Cortex of kidney (tissue), 1 donor: ENCODE results near the gene CD69.

Experiments used
- DNase-seq: peaks from one replicate; lab custom pipeline; 2025; lab: John Stamatoyannopoulos, UW

Gene CD69

DNA sequence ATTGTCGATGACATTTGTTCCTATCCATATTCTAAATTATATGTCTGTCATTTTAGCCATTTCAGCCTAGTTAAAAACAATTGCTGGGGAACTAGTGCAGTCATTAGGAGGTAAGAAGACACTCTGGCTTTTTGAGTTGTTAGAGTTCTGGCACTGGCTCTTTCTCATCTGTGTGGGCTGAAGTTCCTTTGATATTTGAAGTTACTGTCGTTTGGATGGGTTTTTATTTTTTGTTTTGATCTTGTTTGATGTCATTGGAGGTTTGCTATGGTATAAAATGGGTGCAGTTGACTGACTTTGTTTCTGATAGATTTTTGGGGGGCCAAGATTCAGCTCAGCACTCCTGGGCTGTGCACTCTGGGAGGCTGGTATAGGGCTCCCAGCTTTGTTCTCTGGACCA lies 20.7 kb upstream of the CD69 start:
- DNase-seq = no peak

DNA sequence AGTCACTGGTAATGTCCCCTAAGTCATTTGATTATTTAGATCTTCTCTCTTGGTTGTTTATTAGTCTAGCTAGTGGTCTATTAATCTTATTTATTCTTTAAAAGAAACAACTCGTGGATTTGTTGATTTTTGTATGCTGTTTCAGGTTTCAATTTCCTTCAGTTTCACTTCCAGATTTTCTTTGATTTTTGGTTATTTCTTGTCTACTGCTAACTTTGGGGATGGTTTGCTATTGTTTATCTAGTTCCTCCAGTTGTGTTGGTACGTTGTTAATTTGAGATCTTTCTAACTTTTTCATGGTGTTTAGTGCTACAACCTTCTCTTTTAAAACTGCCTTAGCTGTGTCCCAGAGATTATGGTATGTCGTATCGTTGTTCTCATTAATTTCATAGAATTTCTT lies 18.5 kb upstream of the CD69 start:
- DNase-seq = no peak

DNA sequence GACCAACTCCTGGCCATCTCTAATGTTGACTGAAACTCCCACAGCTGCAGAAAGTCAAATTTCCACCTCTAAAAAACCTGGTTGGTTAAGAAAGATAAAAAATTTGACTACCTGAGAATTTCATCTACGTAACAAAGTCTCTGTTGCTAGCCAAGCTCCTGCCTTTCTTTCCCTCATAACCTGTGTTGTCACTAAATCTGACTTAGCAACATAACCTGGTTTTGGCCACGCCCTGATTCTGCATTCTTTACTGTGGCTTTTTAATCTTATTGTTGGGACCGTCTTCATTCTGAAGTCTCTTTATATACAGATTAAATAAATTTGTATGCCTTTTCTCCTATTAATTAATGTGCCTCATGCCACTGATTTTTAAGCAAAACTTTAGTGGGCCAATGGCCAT lies 16.1 kb upstream of the CD69 start:
- no peak for DNase-seq

DNA sequence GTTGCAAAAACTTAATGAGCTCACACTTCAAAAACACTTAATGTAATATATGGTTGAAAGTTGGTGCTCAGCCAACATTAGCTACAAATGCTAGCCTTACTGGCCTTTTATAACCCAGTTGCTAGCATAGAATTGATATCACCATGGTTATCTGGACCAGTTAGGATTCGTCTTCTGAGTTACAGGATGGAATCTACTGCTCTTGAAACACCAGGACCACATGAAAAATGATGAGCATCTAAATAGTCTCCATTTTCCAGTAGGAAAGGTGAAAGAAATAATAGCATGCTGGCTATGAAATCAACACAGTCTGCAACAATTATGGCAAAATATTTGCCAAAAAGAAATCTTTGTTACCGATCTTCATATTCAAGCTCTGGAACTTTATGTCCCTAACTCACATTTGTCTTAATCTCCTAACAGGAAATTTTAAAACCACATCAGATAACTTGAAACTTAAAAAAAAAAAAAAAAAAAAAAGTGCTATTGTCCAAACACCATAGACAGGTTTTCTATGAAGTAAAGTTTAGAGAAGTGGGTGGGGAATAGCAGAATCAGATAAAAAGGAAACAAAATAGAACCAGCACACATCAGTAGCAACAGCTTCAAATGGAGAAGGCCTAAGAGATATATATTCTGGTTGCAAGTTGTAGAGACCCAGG lies 12.6 kb upstream of the CD69 start:
- DNase-seq = no peak

DNA sequence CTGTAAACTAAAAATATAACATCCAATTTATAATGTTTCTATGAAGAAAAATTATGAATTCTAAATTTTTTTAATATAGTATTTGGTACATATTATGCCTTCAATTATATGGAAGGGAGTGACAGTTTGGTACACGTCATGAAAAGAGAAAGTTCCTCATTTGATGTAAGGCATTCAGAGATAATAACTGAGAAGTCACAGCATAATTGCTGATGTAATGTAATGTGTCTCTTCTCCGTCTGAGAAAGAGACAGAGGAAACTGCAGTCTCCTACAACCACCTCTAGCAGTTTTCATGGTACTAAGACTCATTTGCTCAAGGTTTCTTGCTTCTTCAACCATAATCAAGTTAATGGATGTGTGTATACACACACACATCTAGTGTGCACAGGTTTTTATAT lies 2.3 kb upstream of the CD69 start:
- DNase-seq = no peak

DNA sequence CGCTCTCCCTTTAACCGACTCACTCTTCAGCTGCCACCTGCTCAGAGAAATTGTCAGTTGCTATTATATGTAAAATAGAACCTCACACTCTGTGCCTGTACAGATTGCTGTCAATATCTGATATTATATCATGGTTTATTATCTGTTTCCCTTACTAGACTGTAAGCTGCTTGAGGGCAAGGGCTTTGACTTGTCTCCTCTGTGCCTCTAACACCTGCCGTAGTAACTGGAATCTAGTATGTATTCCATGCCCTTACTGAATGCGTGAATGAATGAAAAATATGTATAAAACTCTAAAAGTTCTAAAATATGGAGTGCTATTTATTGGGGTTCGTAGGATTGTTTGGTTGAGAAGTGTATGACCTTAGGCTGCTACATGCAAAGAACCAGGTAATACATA lies 1.7 kb upstream of the CD69 start:
- DNase-seq = no peak

DNA sequence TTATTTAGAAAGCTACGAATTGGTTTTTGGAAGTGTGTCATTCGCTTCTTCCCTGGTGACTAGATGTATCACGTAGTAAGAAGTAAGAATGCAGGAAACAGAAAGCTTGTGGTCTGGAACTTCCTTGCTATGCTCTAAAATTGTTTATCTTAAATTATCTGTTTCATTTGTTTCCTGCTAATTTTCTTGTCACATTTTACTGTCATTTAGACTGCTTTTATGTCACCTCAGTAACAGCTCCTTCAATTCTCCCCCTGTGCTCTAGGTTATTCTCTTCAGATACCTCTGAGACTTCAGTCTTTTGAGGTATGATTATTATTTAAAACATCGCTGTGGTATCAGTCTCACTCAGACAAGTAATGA lies 699 bp upstream of the CD69 start:
- no peak for DNase-seq

DNA sequence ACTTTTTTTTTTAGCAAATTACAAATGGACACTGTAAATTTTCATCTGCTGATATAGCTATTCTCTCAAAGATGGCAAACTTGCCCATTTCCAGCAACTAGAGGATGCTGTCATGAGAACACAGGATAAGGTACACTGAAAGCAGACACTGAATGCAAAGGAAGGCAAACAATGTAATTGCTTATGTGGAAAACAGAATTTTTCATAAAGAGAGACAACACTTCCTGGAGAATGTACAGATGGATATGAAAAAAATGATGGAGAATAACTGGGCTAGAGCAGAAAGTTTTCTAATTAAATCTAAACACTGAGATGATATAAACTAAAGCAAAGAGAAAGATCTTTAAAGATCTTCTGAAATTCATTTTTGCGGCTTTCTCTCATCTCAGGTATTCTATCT lies 581 bp downstream of the CD69 start:
- no peak for DNase-seq

DNA sequence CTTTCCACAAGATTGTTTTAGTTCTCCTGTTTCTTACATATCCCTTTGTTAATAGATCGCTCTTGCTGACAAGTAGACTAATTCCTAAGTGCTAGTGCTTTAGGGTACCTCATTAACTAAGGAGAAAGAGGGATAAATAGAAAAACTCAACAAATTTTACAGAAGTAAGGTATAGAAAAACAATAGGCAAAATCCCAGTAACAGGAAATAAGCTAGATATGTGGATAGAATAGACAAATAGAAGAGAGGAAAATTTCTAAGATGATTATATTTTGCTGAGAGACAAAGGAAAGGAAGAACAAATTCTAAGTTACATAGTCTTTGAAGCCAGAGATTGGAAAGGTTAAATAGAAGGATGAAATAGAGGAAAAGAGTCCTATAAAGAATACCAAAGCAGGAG lies 1.0 kb downstream of the CD69 start:
- DNase-seq = no peak

DNA sequence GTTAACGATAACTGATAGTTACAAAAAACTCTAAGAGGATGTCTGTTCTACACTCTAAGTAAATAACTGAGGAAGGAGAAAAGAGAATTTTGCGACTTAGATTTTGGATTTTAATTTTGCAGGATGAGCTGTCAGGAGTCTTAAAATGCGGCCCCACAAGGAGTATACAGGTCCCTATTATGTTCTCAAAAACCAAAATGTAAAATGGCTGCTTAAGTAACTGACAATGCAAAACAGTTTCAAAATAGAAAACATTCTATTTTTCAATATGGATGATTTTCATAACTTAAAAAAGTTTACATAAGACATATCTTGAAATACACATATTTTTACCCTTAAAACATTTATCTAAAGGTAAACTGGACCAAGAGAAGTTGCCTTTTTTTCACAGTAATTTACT lies 2.6 kb downstream of the CD69 start:
- DNase-seq = no peak

DNA sequence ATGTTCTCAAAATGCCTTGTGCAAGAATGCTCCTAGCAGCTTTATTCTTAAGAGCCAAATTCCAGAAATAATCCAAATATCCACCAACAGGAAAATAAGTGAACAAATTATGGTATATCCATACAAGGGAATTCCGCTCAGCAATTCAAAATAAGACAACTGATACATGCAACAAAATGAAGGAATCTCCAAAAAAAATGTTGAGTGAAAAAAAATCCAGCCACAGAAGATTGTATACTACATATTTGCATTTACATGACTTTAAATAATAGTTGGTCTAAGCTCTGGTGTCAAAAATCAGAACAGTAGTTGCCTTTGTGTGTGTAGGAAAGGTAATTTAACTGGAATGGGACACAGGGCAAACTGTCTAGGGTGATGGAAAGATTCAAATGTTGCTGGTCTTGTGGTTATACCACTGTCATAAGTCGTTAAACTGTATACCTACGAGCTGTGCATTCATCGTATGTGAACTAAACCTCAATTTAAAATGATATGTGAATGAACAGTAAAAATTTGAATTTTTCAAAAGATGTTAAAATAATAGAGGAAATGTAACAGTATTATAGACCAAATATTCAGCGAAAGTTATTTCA lies 3.2 kb downstream of the CD69 start:
- no peak for DNase-seq

DNA sequence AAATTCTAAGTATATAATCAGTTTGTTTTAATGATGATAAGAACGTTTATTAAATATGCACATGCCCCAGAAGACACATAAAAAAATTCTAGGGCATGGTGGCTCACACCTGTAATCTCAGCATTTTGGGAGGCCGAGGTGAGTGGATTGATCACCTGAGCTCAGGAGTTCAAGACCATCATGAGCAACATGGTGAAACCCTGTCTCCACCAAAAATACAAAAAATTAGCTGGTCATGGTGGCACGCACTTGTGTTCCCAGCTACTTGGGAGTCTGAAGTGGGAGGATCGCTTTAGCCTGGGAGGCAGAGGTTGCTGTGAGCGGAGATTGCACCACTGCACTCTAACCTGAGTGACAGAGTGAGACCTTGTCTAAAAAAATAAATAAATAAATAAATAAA lies 4.0 kb downstream of the CD69 start:
- DNase-seq = no peak

DNA sequence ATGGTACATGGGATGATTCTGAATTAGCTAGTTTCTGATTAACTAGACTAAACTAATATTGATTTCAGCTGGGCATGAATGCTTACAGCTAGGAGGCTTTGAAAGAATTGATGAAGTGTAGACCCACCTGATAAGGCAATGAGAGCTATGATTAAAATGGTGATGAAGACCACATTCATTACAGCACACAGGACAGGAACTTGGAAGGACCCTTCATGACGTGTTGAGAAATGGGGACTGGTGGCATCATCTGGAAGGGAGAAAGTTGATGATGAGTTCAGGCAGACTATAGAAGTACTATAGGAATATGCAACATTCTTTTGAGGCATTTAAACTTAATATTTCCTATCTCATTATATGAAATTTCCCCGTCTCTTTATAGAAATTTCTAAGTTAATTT lies 4.5 kb downstream of the CD69 start:
- no peak for DNase-seq

DNA sequence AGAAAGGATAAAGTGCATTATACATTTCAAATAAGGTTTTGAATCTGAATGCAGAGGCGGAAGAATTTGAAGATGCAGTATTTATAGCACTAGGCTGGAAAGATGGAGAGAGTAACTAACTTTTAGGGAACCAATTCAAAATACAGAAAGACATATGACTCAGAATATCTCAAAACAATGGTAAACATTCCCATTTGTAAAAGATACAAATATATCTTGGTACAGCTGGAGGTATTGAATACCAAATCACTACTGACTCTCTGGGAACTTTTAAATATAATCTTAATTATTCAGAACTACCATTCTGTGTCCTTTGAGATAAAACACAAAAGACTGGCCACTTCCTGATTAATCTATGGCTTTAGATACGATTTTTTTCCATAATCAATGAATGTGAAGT lies 5.1 kb downstream of the CD69 start:
- no peak for DNase-seq

DNA sequence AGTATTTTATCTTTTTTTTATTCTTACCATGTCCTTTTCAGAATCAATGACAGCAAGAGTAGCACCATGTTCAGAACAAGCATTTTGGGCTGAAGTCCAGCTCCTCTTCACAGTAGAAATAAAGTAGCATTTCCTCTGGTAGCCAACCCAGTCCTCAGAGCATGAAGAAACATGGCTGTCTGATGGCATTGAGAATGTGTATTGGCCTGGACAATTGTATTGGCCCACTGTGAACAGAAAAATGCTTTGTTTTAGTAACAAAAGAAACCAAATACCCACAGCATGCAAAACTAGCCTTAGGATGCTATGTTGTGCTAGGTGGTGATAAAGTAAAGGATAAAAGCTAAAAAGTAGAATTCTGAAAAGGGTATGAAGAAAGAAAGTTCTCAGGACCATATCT lies 5.7 kb downstream of the CD69 start:
- DNase-seq = no peak

DNA sequence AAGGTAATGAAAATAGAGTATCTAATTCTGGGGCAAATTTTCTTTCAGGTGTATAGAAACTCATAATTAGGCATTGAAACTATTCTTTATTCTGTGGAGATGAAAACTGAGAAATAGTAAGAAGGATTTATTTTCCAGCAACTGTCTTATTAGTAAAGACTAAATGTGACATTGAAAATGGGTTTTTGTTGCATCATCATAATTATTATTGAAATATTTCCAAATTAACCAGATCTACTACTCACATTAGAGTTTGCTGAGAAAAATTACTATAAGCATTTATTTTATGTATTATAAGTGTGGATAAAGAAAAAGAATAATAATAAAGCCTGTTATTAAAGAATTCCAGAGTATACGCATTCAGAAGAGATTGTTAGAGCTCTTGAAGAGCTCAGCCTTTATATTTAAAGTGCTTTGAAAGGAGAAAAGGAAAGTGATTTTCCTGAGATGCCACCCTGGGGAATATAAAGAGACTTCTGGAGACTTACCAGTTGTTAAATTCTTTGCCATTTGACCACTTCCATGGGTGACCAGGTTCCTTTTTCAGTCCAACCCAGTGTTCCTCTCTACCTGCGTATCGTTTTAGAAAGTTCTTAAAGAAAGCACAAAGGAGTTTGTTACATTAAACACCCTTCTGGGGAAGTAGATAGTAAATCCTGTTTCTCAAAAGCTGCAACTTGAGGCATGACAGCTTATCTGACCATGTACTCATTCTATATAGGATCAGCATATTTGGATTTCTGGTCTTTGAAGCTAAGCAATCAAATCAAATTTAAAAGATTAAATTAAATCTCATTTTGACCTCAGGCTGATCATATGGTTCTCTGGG lies 6.4 kb downstream of the CD69 start:
- no peak for DNase-seq

DNA sequence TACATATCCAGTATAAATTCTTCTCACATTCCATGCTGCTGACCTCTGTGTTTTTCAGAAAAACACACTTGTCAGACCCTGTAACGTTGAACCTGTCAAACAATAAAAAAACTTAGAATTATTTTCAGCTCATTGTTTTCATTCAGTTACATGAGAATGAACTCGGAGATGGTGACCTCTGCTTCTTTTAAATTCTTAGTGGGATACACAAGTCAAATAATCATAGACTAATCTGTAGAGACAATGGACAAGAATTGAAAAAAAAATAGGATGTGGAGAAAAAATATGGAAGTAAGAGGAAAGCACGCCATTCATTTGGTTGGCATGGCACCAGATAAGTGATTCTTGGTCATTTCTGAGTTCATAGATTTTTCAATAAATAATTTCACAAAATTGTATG lies 7.2 kb downstream of the CD69 start:
- DNase-seq = no peak

DNA sequence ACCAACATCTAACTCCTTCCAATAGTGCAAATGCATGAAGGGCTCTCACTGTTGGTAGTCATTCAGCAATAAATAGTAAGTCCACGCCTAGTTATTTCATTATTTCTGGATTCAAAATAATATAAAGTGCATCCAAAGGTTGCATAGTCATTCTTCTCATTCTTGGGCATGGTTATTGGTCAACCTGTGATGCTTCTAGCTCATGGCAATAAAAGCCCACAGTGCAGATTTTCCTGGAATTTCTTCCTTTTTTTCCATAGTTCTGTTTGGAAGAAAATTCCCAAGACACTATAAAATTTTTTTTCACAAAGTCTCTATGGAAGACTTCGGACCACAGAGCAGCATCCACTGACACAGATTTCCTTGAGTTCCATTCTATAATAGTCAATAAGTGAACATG lies 7.6 kb downstream of the CD69 start:
- no peak for DNase-seq

DNA sequence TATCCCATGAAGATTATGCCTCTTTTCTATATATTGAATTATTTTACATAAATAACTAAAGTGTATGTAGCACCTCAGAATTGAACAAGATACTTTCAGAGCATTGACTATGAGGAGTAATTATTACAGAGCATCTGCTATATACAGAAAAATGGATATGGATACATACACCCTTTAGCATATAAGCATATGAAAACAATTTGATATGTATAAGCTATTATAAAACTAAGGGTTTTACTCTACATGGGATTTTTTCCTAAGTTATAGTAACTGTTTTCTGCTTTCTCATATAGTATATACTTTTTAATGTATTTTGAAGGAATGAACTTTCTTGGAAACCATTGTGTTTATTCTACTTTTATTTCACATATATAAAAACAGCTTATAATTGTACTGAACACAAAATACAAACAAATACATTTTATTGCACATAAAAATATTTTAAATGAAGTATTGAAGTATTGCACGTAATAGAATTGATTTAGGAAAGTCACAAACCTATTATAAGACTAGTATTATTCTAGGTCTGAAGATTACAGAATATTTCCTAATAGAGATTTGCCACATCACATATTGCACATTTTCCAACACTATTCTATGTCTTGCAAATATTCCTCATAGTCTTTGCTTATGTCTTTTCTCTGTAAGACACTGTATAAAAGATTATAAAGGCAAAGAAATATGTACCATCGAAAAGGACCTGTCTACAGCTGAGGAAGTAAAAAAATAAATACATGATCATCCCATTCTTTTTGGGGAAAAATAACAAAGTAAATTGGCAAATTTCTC lies 8.4 kb downstream of the CD69 start:
- no peak for DNase-seq

DNA sequence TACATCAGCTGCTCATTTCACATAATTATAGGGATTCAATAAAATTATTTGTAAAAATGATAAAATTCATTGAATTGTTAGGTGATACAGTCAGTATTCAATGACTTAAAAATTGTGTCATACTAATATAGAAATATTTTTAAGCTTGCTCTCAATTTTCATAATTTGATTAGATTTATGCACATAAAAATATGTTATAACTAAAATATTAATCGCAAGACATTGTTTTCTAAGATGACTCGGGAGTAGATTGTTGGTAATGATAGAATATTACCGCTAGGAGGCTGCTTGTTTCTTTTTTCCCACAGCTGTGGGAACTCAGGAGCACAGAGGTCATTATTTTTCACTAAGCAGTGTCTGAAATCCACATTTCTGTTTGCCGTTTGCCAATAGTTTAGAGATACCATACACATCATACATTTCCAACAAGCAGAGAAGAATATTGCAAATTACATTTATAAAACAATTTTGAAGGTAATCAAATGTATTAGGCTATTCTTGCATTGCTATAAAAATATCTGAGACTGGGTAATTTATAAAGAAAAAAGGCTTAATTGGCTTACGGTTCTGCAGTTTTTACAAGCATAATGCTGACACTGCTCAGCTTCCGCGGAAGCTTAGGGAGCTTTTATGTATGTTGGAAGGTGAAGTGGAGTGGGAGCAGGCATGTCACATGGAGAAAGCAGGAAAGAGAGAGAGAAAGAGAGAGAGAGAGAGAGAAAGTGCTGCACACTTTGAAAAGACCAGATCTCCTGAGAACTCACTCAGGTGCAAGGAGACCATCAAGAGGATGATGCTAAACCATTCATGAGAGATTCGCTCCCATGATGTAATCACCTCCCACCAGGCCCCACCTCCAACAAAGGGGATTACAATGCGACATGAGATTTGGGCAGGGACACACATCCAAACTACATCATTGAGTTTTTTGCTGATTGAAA lies 9.2 kb downstream of the CD69 start:
- no peak for DNase-seq
